HUDEP-2 (cell line): Measurements from ENCODE around the gene TMPRSS9.

ENCODE experiments used
- DNase-seq, 76 experiments: peaks; one replicate each; lab custom pipeline; 2025; ENCODE audit not compliant: unreplicated experiment in 76 of 76; lab: John Stamatoyannopoulos, UW

TMPRSS9 gene

DNA sequence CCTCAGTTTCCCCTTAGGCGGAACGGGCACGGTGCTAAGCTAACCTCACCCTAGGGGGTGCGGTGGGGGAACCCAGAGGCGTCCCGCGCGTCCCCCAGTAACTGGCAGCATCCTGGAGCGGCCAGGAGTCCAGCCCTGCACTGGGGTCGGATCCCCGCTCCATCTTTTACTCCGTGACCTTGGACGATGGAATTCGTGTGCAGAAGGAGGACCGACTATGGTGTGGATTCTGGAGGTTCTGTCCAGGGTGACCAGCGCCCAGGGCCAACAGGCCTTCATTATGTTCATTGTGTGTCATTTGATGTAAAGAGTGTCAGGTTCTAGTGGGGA is 31.0 kb upstream of the TMPRSS9 start:
- DNase-seq = no peak

DNA sequence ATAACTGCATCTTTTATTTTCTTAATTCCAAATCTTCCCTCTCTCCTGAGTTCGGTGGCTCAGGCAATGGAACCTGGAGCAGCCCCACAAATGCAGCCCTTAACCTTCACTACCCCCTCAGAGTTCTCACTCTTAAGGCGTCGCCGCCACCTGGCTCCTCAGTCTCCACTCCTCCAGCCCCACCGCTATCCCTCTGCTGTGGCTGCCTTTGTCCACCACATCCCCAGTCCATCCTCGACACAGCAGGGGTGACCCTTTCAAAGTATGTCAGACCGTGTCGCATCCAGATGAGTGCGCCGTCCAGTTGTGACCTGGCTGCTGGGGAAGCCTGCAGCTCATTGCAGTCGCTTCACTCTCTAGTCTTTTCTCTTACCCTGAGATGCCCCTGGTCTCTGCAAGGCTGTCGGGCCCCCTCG is 30.6 kb upstream of the TMPRSS9 start:
- no peak for DNase-seq

DNA sequence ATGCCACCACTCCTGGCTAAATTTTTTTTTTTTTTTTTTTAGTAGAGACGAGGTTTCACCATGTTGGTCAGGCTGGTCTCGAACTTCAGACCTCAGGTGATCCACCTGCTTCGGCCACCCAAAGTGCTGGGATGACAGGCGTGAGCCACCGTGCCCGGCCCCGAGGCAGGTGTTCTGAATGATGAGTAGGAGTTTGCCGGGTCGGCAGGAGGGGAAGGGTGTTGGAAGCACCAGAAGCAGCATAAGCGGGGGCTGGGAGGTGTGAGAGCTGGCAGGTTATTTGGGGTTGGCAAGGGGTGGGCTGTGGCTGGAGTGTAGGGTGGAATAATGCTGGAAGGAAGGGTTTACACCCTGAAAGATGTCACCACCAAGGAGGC is 29.8 kb upstream of the TMPRSS9 start:
- DNase-seq = no peak

DNA sequence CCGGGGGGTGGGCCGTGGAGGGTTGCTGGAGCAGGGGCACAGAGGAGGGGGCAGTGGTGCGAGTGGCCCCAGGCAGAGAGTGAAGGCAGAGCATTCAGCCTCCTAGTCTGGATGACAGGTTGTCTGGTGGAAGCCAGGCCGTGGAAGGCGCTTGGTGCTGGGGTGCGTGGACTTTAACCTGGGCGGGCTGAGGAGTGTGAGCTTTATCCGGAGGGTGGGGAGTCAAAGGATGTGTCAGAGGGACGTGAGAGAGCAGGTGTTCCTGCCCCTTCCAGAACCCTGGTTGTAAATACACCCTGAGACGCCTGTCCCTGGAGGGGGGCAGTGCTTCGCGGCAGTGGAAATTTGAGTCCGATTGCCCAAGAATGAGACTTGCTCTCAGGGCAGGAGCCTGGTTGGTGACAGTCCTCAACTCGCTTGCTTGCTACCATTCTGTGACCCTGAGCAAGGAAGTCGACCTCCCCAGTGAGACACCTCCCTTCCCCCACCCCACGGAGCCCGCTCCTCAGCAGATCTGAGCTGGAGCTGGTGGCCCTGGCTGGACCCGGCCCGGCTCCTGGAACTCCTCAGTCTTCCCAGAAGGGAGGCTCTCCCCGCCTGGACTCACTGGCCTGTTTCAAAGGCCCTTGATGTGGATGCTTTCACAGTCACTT is 29.3 kb upstream of the TMPRSS9 start:
- DNase-seq = no peak

DNA sequence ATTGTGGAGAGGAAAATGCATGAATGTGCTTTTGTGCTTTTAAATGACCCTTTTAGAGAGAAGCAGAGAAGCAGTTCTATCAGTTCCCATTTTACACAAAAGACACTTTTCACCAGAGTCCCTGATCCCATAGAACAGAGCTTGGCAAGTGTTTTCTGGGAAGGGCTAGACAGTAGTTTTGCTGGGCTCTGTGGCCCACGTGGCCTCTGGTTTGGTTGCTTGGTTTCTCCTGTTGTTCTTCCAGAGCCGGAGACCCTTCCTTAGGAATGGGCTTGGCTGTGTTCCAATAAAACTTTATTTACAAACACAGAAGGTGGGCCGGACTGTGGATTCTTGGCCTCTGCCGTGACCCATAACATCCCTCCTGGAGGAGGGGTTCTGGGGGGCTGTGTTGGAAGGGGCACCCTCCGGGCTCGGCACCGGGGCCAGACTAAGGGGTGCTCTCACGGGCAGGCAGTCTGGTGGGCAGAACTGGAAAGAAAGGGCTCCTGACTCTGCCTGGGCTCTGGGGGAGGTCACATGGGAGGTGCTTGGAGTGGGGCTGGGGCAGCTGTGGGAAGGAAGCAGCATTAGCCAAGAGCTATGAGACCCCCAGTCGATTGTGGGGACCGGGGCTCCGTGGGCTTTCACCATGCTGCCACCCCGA is 28.3 kb upstream of the TMPRSS9 start:
- no peak for DNase-seq

DNA sequence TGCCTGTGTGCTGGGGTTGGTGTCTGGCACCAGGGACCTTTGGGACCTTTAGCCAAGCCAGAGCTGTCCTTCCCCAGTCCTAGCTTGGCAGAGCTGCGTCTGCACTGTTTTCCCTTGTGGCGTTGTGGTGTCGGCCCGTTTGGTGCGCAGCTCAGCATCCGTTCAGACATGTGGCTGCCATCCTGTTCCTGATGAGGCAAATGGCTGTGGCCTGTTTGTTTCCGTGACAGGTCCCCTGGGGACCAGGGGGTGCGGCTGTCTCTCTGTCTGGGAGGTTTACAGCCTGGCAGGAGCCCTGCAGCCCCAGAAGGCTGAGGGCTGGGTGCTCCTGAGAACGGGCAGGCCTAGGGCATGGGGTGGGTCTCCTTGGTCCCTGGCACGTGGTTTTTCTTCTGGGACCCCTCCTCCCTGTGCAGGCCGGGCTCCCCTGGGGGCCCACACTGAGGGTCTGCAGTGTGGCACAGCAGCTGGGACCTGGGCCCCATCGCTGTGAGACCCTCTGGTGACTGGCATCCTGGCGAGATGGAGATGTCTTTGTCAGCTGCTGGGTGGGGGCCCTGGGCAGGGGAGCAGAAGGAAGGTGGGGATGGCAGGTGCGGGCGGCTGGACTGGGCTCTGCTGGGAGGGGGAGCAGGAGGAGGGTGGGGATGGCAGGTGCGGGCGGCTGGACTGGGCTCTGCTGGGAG is 27.6 kb upstream of the TMPRSS9 start:
- no peak for DNase-seq

DNA sequence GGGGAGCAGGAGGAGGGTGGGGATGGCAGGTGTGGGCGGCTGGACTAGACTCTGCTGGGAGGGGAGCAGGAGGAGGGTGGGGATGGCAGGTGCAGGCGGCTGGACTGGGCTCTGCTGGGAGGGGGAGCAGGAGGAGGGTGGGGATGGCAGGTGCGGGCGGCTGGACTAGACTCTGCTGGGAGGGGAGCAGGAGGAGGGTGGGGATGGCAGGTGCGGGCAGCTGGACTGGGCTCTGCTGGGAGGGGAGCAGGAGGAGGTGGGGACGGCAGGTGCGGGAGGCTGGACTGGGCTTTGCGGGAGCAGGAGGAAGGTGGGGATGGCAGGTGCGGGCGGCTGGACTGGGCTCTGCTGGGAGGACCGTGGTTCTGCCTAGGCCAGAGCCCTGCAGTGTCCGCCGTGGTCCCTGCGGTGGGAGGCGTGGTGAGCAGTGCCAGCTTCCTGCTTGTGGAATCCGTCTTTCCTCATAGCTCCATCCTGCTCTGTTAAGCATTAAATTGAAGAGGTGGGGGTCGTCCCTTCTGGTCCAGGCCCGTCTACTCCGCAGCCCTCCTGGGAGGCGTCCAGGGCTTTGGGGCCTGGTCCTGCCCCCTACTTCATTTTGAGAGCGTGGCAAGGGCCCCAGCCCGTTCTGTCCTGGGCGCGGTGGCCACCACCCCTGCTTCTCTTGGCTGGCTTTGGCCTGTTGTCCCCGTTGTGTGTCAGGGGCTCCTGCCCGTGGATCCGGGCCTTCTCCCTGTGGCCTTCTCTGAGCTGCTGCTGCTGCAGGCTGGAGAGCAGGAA is 26.8 kb upstream of the TMPRSS9 start:
- DNase-seq = no peak

DNA sequence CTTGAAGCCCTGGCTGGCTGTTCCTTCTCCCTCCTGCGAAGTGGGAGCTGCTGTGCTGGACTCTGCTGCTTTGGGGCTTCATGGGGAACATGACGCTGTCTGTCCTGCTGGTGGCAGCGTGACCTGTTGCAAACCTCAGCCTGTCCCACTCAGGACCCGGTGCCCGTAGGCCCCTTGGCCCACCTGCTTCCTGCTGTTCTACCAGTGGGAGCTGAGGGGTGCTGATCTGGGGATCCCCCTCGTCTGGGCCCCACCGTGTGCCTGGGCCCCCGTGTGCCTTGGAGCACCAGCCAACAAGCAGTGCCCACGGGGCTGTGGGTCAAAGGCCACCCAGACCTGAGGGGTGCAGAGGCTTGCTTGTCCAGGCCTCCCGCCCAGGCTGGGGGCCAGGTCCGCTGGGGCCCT is 26.3 kb upstream of the TMPRSS9 start:
- DNase-seq = peak in 4 of 76 experiments; percentile 18 to 23 (median 22)

DNA sequence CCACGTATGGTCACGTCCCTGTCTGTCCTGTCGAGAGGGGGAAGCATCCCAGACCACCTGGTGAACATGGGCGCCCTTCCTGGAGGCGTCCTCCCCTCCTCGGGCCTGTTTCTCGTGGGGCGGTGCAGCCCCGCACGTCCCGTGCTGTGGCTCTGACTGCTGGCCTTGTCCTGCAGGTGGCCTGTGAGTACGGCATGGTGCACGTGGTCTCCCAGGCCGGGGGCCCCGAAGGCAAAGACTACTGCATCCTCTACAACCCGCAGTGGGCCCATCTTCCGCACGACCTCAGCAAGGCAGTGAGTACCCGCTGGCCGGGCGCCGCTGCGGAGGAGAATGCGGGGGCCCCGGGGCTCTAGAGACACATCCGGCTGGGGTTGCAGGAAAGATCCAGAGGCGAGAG is 25.6 kb upstream of the TMPRSS9 start:
- no peak for DNase-seq

DNA sequence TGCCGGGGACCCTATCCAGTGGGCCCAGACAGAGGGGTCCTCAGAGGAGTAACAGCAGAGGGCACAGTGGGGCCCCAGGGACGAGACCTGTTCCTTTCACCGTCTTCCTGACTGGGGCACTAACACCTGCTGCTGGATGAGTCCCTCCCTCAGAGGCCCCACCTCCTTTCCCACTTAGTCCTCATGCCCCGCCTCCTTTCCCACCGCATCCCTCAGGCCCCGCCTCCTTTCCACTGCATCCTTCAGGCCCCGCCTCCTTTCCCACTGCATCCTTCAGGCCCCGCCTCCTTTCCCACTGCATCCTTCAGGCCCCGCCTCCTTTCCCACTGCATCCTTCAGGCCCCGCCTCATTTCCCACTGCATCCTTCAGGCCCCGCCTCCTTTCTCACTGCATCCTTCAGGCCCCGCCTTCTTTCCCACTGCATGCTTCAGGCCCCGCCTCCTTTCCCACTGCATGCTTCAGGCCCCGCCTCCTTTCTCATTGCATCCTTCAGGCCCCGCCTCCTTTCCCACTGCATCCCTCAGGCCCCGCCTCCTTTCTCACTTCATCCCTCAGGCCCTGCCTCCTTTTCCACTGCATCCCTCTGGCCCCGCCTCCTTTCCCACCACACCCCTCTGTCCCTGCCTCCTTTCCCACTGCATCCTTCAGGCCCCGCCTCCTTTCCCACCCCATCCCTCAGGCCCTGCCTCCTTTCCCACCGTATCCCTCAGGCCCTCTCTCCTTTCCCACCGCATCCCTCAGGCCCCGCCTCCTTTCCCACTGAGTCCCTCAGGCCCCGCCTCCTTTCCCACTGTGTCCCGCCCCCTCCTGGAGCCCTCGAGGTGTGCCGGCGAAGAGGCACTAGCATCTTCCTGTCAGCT is 24.8 kb upstream of the TMPRSS9 start:
- peak in 1 of 76 experiments; percentile 16 for DNase-seq

DNA sequence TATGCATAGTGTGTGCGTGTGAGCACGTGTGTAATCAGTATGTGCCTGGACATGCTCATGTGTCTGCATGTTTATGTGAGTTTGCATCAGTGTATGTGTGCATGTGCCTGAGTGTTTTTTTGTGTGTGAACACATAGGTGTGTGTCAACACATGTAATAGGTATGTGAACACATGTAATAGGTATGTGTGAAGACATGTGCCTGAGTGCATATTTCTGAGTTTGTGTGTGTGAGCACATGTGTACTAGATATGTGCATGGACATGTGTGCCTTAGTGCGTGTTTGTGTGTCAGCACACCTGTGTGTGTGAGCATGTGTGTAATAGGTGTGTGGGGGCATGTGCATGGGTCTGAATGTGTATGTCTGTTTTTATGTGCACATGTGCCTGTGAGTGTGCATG is 24.2 kb upstream of the TMPRSS9 start:
- no peak for DNase-seq

DNA sequence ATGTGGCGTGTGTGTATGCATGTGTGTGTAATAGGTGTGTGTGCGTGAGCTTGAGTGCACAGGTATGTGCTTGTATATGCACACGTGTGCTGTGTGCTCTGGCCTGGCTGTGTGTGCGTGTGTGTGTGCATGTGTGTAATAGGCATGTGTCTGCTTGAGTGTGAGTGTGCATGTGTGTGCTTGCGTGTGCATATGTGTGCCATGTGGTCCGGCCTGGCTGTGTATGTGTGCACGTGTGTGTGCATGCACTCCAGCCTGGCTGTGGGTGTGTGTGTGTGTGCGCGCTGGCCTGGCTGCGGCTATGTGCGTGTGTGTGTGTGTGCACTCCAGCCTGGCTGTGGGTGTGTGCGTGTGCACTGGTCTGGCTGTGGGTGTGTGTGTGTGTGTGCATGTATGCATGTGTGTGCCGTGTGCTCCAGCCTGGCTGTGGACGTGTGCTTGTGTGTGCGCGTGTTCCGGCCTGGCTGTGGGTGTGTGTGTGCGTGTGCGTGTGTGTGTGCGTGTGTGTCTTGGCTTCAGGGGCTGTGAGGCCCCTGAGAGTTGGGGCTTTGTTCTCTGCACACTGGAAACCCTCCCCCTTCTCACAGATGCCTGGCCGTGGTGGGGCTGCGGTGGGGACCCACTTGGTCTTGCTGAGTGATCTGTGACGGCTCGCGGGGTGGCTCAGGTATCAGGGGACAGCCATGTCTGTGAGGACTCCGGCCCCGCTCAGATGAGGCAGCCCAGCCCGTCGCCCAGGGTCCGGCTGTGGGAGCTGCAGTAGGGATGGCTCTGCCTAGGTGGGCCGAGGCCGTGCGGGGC is 23.3 kb upstream of the TMPRSS9 start:
- DNase-seq = no peak

DNA sequence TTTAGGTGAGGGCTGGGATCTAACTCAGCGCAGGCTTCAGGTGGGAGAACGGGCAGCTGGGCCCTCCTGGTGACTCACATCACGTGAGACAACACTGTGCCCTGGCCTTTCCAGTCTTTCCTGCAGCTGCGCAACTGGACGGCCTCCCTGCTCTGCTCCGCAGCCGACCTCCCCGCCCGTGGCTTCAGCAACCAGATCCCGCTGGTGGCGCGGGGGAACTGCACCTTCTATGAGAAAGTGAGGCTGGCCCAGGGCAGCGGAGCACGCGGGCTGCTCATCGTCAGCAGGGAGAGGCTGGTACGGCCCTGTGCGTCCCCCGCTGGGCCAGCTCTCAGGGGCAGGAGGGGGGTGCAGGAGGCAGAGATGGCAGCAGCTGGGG is 22.7 kb upstream of the TMPRSS9 start:
- DNase-seq = peak in 2 of 76 experiments; percentile 15 to 17

DNA sequence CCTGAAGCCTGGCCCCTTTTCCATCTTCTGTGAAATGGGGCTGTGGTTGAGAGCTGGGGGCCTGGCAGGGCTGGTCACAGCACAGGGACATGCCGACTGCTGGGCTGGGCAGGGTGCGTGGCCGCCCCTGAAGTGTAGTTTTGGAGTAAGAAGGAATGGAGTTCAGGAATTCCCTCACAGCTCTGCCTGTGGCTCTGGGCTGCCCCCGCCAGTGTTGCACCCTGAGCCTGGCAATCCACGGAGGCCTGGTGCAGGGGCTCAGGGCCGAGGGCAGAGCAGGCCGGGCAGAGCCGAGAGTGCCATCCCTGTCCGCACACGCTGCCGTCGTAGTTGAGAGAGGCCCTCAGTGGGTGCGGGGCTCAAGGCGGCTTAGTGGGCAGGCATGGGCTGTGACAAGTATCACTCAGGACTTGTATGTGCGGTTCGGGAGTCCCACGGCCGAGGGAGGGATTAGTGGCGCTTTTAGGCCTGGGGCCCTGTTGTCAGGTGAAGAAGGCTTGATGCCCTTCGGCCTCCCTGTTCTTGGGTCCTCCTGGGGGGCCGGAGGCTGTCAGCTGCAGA is 21.9 kb upstream of the TMPRSS9 start:
- DNase-seq = no peak

DNA sequence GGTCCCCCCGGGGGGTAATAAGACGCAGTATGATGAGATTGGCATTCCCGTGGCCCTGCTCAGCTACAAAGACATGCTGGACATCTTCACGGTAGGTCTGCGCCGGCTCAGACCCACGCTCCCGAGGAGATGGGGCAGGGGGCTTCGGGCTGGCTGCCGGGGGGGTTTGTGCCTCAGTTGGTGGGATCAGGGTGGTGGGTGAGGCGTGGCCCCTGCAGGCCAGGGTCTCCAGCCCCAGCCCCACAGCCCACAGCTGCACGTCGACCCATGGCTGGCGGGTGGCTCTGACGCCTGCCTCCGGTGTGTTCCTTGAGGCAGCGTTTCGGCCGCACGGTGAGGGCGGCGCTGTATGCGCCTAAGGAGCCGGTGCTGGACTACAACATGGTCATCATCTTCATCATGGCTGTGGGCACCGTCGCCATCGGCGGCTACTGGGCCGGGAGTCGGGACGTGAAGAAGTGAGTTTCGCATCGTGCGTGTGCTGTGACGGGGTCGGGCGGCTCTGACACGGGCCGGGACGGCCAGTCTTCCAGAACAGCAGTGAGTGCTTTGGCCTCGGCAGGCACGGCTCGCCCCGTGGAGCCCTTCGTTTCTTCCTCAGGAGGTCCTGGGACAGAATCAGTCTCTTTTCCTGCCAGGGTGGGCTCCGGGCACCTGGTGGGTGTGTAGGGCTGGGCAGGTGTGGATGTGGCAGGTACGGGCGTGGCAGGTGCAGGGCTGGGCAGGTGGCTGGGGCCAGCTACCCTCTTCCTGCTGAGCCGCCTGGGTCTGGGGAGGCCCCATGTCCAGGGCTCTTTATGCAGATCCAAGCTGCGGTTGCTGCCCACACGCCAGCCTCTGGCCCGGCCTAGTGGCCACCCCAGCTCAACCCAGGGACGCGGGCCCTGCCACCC is 21.1 kb upstream of the TMPRSS9 start:
- no peak for DNase-seq

DNA sequence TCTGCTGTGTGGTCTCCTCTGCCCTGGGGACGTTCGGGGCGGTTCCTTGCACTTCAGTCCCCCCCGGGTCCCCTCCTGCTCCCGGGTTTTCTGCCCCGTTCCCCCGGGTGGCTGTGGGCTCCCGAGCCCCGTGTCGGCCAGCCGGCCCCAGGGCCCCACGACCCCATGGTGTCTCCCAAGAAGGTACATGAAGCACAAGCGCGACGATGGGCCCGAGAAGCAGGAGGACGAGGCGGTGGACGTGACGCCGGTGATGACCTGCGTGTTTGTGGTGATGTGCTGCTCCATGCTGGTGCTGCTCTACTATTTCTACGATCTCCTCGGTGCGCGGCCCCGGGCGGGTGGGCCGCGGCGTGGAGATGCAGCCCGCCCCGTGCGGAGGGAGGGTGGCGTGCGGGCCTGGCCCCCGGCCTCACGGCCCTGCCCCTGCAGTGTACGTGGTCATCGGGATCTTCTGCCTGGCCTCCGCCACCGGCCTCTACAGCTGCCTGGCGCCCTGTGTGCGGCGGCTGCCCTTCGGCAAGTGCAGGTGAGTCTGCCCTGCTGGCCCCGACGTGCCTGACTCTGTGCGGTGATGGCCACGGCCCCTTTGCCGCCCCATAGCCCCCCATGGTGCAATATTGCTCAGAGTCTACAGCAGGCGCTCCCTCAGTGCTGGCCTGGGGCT is 20.3 kb upstream of the TMPRSS9 start:
- no peak for DNase-seq

DNA sequence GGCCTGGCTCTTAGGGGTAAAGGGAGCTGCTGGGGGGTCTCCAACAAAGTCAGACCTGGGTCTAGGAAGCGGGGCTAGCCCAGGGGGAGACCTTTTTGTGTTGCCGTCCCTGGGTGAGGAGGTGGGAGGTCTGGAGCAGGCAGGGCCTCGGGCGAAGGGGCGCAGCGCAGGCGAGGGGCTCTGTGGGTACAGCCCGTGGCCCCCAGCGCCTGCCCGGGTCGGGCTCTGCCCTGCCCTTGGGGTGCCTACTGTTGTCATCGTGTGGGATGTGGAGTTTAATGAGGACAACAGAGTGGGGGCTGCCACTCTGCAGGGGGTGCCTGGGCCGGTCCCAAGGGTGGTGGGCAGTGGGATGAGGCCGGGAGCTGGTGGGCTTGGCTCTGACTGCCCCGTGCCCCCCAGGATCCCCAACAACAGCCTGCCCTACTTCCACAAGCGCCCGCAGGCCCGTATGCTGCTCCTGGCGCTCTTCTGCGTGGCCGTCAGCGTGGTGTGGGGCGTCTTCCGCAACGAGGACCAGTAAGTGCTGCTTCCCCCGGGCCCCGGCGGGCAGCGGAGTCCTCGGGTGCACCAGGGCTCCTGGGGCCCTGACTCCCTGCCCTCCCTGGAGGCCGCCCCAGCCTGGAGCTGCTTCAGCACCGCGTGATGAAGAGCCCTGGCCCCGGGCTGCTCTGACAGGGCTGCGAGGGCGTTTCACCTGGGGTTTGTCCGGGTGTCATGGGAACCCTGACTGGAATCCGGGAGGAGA is 19.4 kb upstream of the TMPRSS9 start:
- no peak for DNase-seq
